Subcutaneous adipose tissue (tissue), 4 donors: ENCODE data around the gene ZNF292. TPM values are rescaled to one million over a fixed set of nuclear protein-coding genes. Genes with fewer than 3 reads are reported as not detected.

ENCODE experiments used
- total RNA-seq, 4 donors: library from RNA; depleted of rRNA; stranded (reverse); fragments of >200 nt; gene quantifications; one replicate each; pipeline ENCODE4 v1.1.0, GENCODE V29; 2016
- TF ChIP-seq, protein P1 (sequence below): fragments of 450-650 bp; IDR thresholded peaks from one replicate; pipeline ENCODE4 v1.5.1; 2016; ENCODE audit warnings: low read depth, mild to moderate bottlenecking, control low read depth, antibody characterized with exemption, moderate library complexity

Gene ZNF292
- total RNA-seq, 4 donors from 2014 or later: 31.5 to 39.4 (median 36.8) TPM

DNA sequence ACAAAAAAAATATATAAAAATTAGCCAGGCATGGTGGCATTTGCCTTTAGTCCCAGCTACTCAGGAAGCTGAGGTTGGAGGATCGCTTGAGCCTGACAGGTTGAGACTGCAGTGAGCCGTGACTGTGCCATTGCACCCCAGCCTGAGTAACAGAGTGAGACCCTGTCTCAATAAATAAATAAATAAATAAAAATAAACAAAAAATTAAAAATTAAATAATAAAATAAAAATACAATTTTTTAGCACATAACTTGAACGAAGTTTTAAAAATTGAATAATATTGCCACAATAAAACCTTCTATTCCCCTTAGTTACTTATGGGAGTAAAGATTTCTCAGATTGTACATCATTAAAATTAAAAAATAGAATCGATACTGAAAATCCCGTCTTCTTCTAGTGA lies 31.3 kb upstream of the ZNF292 start:
- TF ChIP-seq, protein P1, sequence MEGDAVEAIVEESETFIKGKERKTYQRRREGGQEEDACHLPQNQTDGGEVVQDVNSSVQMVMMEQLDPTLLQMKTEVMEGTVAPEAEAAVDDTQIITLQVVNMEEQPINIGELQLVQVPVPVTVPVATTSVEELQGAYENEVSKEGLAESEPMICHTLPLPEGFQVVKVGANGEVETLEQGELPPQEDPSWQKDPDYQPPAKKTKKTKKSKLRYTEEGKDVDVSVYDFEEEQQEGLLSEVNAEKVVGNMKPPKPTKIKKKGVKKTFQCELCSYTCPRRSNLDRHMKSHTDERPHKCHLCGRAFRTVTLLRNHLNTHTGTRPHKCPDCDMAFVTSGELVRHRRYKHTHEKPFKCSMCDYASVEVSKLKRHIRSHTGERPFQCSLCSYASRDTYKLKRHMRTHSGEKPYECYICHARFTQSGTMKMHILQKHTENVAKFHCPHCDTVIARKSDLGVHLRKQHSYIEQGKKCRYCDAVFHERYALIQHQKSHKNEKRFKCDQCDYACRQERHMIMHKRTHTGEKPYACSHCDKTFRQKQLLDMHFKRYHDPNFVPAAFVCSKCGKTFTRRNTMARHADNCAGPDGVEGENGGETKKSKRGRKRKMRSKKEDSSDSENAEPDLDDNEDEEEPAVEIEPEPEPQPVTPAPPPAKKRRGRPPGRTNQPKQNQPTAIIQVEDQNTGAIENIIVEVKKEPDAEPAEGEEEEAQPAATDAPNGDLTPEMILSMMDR: no peak

DNA sequence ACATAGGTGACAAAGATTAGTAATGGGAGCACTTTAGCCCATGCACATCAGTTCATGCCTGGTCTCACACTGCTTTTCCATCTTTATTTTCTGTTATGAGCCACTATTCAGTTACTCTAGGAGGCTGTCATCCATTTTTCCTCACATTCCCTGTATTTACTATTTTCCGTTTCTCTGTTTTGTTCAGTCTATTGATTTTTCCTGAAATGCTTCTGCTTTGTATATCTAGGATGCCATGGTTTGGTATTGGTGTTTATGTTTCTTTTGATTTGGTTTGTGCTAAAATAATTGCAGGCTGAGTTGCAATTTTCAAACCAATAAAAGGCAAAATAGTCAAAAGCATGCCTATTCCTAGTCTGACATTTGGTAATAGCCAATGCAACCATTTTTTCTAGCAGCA lies 28.9 kb upstream of the ZNF292 start:
- TF ChIP-seq, protein P1: no peak

DNA sequence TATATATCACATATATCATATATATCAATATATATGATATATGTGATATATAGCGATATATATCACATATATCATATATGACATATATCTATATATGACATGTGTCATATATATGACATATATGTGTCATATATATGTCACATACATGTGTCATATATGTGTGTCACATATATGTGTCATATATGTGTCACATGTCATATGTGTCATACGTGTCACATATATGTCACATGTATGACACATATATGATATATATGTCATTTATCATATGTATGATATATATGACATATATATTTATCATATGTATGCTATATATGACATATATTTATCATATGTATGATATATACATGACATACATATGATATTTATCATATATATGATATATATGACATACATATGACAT lies 27.6 kb upstream of the ZNF292 start:
- TF ChIP-seq, protein P1: no peak

DNA sequence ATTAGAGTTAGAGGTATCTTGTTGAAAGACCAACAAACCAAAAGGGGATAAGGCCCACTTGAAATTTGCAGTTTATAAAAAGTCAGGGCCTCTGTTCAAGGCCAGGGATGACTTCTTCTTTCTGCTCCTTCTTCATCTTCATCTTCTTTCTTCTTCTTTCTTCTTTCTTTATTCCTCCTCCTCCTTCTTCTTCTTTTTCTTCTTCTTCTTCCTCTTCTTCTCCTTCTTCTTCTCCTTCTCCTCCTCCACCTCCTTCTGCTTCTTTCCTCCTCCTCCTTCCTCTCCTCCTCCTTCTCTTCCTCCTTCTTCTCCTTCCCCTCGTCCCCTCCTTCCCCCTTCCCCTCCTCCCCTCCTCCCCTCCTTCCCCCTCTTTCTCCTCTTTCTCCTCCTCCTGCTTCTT lies 18.4 kb upstream of the ZNF292 start:
- TF ChIP-seq, protein P1: no peak

DNA sequence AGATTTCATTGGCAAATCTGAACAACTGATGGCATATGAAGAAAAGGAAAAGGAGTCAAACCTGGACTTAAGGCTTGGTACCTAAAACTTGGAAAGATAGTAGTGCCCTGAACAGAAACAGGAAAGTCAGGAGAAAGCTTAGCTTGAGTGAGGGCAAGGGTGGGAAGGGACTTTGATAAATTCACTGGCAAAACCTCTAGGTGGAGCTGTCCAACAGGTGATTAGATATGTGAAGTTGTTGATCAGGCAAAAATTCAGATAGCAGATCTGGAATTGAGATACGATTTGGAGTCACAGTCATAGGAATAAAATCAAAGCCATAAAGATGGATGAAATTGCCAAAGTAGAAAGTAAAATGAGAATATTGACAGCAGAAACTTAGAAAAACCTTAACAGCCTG lies 16.1 kb upstream of the ZNF292 start:
- TF ChIP-seq, protein P1: no peak

DNA sequence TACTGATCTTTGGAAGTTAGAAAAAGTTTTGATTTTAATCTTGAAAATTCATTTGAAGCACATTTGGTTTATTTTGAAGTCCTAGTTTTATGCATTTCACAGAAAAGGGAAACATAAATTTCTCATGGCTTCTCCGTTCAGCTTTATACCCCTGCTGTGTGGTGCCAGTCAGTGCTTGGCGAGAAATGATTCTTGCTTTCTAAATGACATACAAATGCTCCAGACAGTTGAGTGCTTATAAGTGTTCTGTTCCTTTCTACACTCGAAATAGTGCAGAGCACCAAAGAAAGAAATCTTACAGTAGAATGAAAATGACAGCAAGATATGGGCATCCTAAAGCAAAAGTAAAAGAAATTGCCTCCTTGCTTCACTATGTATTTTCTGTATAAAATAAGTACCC lies 9.0 kb upstream of the ZNF292 start:
- TF ChIP-seq, protein P1: no peak

DNA sequence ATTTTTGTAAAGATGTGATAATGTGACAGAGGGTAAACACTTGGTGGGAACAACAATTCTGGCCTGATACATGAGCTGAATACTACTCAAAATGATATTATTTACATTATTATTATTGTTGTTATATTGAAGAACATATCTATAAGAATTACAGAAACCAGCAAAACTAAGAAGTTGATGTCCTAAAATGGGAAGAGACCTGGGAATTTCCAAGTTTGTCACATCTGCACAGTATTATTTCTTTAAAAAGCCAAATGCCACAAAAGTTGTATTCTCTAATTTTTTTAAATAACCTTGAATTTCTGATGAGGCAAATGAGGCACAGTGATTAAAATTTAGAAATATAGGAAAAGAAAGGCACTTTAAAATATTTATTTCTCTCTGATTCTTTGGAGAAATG lies 5.0 kb upstream of the ZNF292 start:
- TF ChIP-seq, protein P1: no peak

DNA sequence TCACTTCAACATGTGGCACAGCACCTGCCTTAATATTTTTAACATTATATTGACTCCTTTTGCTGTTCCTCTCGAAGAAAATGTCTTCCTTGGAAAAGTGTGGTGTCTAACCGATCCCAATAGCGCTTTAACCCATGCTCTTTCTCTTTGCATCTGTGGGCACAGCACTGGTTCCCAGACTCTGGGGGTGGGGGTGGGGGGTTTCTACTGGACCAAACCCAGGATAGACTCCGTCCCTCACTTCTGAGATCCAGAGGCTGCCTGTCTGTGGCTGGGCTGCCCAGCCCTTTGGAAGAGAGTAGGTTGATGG lies 3.9 kb upstream of the ZNF292 start:
- TF ChIP-seq, protein P1: no peak
